HG02588 (cell line): ENCODE results near the gene CCDC158.
"Not testable (repeated sequence)": the region's sequence is repeated elsewhere in the genome, so short reads cannot be mapped to it uniquely, and the experiment has no call there.

ENCODE experiments used
- ATAC-seq: cut with Tn5 transposase; IDR thresholded peaks from one replicate; pipeline ENCODE4 v1.9.1; 2021; ENCODE audit warnings: mild to moderate bottlenecking, moderate library complexity; ENCODE audit not compliant: unreplicated experiment

The CCDC158 gene

GRCh38 chr4:76373919-76374552 is 46.9 kb downstream of the CCDC158 start:
- ATAC-seq, result no peak

DNA sequence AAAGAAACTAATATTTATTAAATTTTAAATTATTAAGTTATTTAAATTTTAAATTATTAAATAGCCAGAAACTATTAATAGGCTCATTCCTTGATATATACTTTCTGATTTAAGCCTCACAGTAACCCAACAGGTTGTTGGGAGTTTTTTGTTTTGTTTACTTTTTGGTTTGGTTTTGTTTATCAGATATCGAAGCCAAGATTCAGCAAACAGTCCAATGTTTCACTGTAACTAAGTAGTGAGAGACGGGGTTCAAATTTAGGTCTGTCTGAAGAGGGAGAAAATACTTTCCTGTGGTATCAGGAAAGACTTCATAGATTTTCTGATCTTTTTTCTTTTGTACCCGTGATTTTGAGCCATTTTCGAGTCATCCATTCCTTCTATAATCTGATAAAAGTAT is 54.2 kb downstream of the CCDC158 start:
- no peak for ATAC-seq

- ATAC-seq, result no peak
Measured at GRCh38 chr4:76365636-76366035, 55.3 kb downstream of the CCDC158 start.

GRCh38 chr4:76364763-76365162 is 56.2 kb downstream of the CCDC158 start:
- no peak for ATAC-seq

- ATAC-seq, result no peak
Measured at GRCh38 chr4:76363556-76364290, 57.2 kb downstream of the CCDC158 start.

DNA sequence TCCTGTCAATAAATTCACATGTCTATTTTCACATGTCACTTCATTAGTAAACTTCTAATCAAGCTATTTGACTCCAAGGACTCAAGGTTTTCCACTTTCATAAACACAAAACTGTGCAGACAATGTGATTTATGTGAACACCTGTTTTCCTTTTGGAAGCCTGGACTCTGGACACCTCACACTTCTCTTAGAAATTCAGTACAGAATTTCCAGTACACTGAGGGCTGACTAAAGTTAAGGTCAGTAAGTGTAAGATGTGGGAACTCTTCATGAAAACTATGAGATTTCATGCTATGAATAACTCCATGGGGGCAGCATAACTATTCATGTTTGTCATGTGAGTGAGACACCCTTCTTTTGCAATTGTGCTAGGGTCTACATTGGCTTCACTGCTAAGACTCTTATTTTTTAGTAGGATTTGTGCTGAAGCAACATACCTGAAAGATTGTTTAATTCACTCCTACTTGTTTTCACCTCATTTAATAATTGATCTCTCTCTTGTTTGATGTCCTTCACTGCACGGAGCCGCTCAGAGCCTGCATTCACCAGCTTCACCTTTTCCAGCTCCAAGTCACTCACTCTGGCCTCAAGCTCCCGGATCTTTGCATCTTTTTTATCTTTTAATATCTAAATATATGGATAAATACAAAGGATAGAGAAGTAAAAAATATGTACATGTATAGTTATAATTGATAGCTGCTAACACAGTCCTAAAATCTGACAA is 59.1 kb downstream of the CCDC158 start:
- ATAC-seq, result no peak

DNA sequence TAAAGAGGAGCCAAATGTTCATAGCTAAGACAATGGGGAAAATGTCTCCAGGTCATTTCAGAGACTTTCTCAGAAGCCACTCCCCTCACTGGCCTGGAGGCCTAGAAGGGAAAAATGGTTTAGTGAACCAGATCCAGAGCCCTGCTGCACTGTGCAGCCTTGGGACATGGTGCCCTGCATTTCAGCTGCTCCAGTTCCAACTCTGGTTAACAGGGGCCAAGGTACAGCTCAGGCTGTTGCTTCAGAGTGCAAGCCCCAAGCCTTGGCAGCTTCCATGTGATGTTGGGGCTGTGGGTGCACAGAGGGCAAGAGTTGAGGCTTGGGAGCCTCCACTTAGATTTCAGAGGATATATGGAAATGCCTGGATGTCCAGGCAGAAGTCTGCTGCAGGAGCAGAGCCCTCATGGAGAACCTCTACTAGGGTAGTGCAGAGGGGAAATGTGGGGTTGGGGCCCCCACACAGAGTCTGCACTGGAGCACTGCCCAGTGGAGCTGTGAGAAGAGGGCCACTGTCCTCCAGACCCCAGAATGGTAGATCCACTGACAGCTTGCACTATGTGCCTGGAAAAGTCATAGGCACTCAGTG is 61.0 kb downstream of the CCDC158 start:
- not testable (repeated sequence) for ATAC-seq

GRCh38 chr4:76357981-76358380 is 63.0 kb downstream of the CCDC158 start:
- ATAC-seq, result no peak

GRCh38 chr4:76354517-76355473 is 66.1 kb downstream of the CCDC158 start:
- ATAC-seq, result no peak

- no peak for ATAC-seq
Measured at GRCh38 chr4:76342803-76343202, 78.1 kb downstream of the CCDC158 start.

- ATAC-seq, result no peak
Measured at GRCh38 chr4:76342191-76342590, 78.8 kb downstream of the CCDC158 start.

- no peak for ATAC-seq
Measured at GRCh38 chr4:76341063-76341462, 79.9 kb downstream of the CCDC158 start.

DNA sequence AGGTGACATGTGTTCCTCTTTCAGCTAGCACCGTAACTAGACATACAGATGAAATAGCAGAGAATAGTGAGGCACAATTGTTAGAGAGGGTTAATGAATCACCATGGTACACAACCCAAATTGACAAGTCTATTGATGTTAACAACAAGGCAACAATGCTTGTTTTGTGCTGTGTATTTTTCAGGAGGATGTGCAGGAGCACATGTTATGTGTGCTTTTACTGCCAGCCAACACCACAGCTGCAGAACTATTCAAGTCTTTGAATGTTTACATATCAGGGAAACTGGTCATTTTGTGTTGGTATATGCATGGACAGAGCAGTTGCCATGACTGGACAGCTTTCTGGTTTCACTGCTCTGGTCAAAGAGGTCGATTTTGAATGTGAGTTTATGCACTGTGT is 81.6 kb downstream of the CCDC158 start:
- ATAC-seq, result no peak

- no peak for ATAC-seq
Measured at GRCh38 chr4:76334885-76335284, 86.1 kb downstream of the CCDC158 start.

DNA sequence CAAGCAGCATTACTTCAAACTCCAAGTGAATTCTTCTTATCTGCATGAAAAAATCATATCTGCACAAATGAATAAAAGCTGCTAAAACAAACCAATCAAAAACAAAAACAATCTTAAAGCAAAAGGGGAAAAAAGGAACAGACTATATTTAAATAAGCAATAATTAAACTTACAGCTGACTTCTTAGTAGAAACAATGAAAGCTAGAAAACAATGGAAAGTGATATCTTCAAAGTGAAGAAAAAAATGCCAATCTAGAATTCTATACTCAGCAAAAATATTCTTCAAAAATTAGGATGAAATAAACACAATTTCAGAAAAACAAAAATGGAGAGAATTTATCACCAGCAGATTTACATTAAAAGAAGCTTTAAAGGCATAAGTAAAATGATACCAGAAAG is 94.4 kb downstream of the CCDC158 start:
- ATAC-seq, result no peak

DNA sequence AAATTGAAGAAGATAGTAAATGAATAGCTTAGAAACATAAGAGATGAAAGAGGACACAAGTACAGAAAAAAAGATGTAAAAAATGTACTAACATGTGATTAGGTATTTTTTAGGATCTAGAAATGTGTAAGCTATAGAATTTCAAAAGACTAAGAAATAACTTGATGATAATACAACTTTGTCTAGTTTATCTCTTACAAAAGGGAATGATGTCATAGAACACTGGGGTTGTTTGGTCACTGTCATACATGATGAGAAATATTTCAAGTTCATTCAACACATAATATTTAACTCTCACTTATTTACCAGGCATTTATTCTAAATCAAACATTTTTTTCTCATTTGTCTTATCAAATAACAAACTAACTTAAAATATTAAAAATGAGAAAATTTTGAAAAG is 95.9 kb downstream of the CCDC158 start:
- ATAC-seq, result no peak

- ATAC-seq, result no peak
Measured at GRCh38 chr4:76322236-76322635, 98.7 kb downstream of the CCDC158 start.

- no peak for ATAC-seq
Measured at GRCh38 chr4:76316131-76316530, 104.8 kb downstream of the CCDC158 start.

DNA sequence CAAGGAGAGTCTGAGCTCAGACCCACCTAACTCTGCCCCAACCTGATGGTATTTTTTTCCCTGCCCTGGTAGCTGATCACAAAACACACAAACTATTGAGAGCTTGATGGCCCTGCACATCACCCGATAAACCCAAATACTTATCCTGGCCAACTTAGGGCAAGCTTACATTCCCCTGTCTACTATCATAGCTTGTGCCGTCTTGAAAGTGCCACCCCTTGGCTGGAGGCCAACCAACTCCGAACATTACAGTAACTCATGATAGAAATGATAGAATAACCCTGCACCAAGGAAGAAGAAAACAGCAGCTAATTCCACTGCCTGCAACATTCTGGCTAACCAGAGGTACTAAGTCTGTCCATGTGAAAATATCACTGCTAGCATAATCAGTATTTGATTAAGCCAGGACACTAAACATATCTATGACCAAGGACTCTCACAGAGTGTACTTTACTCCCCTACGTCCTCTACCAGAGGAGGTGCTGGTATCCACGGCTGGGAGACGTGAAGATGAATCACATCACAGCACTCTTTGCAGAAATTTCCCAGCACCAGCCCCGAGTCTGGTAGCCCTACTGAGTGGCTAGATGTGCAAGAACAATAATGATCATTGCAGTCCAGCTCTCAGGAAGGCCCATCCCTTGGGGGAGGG is 105.5 kb downstream of the CCDC158 start:
- ATAC-seq, result no peak

- ATAC-seq, result no peak
Measured at GRCh38 chr4:76313547-76313946, 107.4 kb downstream of the CCDC158 start.
